Astrocyte of the hippocampus (primary cell): ENCODE data around the gene SBK3.
"Not testable (repeated sequence)": the region's sequence is repeated elsewhere in the genome, so short reads cannot be mapped to it uniquely, and the experiment has no call there.

Experiments
- DNase-seq: peaks from one replicate; pipeline ENCODE4 v3.0.0; 2011; ENCODE audit warnings: low read depth, low spot score

Gene SBK3

GRCh38 chr19:55545443-55545842, at the start of gene SBK3:
Gene SBK3 (minus strand): TSS chr19:55545543. CDS start chr19:55545543, 0 bp downstream.
- no peak for DNase-seq

GRCh38 chr19:55593096-55593772, 47.9 kb upstream of the SBK3 start:
- no peak for DNase-seq

GRCh38 chr19:55592391-55593090, 47.2 kb upstream of the SBK3 start:
- DNase-seq, result no peak

GRCh38 chr19:55591555-55591954, 46.2 kb upstream of the SBK3 start:
- no peak for DNase-seq

- no peak for DNase-seq
Measured at GRCh38 chr19:55590617-55591016, 45.3 kb upstream of the SBK3 start.

GRCh38 chr19:55590109-55590508, 44.8 kb upstream of the SBK3 start:
- DNase-seq, result no peak

- DNase-seq, result no peak
Measured at GRCh38 chr19:55588738-55589137, 43.4 kb upstream of the SBK3 start.

GRCh38 chr19:55586976-55587668, 41.8 kb upstream of the SBK3 start:
- peak; percentile 97 for DNase-seq

GRCh38 chr19:55585658-55586339, 40.5 kb upstream of the SBK3 start:
- DNase-seq, result peak; percentile 96

GRCh38 chr19:55584871-55585270, 39.5 kb upstream of the SBK3 start:
- DNase-seq, result no peak

GRCh38 chr19:55583897-55584296, 38.6 kb upstream of the SBK3 start:
- not testable (repeated sequence) for DNase-seq

GRCh38 chr19:55582284-55582683, 36.9 kb upstream of the SBK3 start:
- not testable (repeated sequence) for DNase-seq

GRCh38 chr19:55581823-55582223, 36.5 kb upstream of the SBK3 start:
- peak; percentile 22 for DNase-seq

GRCh38 chr19:55581145-55581822, 35.9 kb upstream of the SBK3 start:
- DNase-seq, result peak; percentile 16

GRCh38 chr19:55580628-55581144, 35.3 kb upstream of the SBK3 start, which contains the start of gene ZNF579:
Gene ZNF579 (minus strand): TSS chr19:55580848. CDS start chr19:55579639, 1,209 bp downstream.
- DNase-seq, result peak; percentile 95

GRCh38 chr19:55579766-55580621, 34.7 kb upstream of the SBK3 start:
- DNase-seq, result peak; percentile 77

- no peak for DNase-seq
Measured at GRCh38 chr19:55578761-55579747, 33.7 kb upstream of the SBK3 start.

- no peak for DNase-seq
Measured at GRCh38 chr19:55578031-55578760, 32.9 kb upstream of the SBK3 start.
